NCI-H2196 treated with DMSO at 0.1 percent for 48 hours (cell line): Measurements from ENCODE around the gene GRPR.
"Not testable (repeated sequence)": the region's sequence is repeated elsewhere in the genome, so short reads cannot be mapped to it uniquely, and the experiment has no call there.

ENCODE experiments used
- DNase-seq: peaks from one replicate; lab custom pipeline; 2025; ENCODE audit not compliant: unreplicated experiment; lab: John Stamatoyannopoulos, UW

Gene GRPR

DNA sequence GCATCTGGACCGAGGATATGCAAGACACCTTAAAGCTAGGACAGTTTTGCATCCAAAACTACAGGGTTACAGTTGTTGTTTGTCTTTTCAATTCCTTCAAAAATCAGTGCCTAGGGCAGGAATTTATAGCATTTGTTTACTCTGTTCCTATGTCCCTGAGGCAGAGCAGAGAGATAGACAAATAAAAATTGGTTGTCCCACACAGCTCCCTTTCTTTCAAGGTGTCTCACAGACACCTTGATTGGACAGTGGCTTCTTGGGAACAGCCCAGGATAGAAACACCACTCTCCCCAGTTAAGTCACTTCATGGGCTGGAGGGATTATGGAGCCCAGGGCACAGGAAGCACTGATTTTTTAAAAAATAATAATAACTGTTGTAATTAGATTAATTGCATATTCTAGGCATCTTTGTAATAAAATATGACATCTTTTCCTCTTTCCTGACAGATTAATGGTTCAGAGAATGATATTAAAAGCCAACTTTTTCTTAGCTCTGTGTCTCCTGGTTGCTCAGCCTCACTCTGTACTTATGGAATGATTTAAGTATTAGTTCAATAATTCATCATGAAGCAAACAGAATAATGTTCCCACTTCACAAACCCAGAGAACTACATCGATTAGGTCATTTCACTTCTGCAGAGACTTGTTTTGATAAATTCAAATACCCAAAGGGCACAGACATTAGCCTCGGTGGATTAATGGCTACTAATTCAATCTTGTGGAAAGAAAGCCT is 52.1 kb downstream of the GRPR start:
- DNase-seq = no peak

DNA sequence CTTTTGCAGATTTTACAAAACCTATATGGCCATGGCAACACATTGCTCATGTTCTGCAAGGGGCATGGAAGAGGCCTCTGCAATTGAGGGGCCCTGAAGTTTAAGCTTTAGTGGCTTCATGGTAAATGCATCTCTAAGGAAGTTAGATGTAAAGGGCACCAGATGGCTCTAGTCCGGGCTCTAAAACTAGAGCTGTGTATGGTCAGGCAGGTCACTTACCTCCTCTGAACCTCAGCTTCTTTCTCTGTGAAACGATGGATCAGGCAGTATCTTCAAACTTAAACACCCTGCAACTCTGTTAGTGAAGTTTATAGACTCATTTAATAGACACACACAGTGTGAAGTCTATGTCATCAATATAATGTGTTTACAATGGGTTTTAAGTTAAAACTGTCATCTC is 53.9 kb downstream of the GRPR start:
- no peak for DNase-seq

DNA sequence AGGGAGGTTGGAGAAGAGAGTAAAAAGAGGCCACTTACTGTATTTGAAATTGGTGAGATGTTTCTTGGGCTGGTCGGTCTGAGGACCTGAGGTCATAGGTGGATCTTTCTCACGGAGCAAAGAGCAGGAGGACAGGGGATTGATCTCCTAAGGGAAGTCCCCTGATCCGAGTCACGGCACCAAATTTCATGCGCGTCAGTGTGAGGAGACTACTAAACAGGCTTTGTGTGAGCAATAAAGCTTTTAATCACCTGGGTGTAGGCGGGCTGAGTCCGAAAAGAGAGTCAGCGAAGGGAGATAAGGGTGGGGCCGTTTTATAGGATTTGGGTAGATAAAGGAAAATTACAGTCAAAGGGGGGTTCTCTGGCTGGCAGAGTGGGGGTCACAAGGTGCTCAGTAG is 60.5 kb downstream of the GRPR start:
- not testable (repeated sequence) for DNase-seq

DNA sequence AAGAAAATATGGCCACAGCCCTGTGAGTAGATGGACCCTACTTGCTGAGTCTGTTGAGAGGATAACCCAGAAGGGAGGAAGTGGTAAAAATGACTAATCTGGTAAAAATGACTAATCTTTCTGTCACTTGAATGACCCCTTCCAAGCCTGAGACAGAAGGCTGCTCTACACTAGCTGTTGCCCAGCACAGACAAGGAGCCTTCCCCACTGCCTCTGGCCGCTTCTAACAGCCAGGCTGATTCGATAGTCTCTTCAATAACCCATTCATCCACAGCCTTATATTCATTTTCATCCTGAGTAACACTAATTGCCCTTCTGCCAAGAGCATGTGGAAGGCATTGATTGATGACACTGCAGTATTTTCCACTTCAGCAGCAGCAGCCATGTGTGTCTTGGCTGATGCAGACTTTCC is 62.4 kb downstream of the GRPR start:
- DNase-seq = no peak

DNA sequence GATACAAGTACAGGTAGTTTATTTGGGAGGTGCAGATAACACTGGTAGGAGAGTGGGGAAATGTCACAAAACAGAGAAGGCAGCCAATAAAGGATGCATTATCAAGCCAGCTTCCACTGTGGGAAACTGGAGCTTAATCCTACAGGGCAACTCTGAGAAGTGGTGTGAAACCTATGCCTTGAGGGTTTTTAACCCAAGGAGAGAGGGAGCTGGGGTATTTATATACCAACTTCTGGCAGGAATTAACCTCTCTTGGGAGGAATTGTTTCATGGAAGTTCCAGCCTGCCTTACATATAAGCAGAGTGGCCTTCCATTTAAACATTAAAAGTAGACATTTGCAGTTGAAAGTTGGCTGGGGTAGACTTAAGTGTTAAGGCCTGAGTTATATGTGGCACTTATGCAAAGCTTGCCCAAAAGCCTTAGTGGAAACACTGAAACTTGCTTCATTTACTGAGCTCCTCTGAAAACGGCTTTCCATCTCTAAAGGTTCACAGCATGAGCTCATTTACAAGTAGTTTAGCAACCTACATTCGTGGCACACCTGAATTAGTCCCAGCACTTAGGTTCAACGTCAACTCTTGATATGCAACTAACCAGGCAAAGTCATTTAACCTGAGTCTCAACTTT is 63.1 kb downstream of the GRPR start:
- no peak for DNase-seq

DNA sequence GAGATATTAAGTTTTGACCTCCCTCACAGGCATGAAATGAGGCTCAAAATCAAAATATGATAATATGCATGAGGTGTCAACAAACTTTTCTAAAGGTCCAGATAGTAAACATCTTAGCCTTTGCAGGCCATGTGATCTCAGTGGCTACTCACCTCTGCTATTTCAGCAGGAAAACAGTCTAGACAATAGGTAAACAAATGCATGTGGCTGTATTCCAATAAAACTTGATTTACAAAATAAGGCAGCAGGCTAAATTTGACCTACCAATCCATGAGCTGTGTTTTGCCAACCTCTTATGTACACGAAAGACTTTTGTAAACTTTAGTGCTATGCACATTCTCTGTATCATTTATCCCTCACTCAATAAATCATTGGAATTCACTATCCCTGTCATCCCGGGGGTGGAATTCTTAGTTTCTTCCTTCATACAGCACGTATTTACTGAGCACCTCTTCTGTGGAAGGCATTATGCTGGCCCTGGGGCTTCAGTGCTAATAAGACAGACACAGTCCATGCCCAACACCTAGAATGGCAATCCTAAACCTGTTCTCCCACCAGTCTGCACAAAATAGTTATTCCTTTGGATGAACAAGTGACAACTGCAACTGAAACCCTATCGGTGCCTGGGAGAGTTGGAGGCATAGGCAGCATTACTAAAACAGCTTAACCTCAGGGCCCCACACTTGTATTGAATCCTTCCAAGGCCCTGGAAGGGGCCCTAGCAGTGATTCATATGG is 63.8 kb downstream of the GRPR start:
- DNase-seq = no peak

DNA sequence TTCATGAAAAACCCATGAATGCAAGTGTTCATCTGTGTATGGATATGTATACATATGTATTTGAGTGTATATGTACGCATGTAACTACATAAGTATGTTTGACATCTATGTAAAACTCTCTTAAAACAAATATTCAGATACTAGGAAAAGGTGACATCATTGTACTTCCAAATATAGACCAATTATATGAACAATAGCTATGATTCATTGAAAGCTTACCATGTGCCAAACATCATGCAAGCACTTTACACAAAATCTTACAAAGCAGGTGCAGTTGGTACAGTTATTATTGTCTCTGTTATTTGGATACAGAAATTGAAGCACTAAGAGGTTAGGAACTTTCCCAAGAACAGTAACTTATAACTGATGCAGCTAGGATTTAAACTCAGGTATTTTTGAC is 65.3 kb downstream of the GRPR start:
- DNase-seq = no peak

DNA sequence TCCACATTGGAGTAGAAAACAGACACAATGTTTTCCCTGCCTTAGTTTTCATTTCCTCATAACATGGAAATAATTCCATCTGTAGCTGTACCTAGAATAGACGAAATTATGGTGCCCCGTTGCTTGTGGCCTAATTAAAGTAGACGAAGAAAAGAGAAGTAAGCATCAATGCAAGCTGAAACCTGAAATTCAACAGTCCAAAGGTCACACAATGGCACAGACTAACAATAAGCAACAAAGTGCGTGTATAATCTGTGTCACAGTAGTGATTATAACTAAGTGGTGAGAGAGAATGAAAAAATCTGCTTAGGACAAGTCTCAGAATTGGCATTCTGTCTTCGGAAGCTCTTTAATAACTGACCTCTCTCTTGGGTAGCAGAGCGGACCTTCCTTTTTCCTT is 68.2 kb downstream of the GRPR start:
- DNase-seq = no peak

DNA sequence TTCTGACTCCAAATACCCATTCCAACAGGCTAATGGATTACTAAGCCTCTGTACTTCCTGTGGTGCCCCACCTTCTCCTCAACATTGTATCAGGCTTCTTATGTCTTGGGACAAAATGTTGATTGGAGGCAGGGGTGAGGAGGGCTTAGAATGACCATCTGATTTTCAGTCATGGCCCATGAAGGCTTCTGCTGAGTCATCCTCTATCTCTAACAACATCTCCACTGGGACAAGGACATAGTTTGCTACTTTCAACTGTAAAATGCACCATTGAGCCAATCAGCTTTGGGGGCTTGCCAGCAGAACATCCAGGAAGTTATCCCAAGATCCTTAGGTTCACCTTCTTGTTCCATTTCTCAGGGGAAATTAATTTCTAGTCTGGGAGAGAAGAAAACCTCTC is 73.5 kb downstream of the GRPR start:
- no peak for DNase-seq

DNA sequence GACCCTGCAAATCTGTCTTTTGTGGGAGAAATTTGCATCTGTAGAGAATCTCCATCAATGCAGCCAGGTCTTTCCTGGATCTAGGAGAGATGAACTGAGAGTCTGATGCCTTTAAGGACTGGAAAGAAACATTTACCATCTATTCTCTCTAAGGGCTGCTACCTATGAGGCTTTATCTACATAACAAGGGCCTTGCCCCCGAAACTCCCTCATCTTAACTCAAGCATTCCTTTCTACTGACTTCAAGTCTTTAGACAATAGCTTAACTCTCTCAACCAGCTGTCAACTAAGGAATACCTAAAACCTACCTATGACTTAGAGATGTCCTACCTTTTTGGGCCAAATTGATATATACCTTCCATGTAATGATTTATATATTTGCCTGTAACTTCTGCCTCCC is 76.0 kb downstream of the GRPR start:
- no peak for DNase-seq

DNA sequence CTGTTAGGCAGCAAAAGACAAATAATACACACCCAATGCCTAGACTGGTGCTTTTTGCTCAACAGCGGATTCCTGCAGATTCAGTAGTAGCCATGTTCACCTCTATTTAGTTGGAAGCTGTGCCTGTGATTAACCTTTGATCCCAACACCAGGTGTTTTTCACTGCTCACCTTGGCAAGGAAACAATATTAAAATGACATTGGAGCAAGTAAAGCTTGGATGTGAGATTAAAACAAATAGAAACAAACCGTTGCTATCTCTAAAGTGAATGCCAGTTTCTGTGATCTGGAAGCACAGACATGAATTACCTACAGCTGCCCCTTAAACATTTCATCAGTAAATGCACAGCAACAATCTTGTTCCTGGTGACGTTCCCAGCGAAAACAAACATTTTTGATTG is 79.6 kb downstream of the GRPR start:
- no peak for DNase-seq
